GM18867 (cell line): ENCODE data around the gene PIK3C3.
"Not testable (repeated sequence)": the region's sequence is repeated elsewhere in the genome, so short reads cannot be mapped to it uniquely, and the experiment has no call there.

Source experiments
- ATAC-seq: cut with Tn5 transposase; IDR thresholded peaks from one replicate; pipeline ENCODE4 v1.9.1; 2021; ENCODE audit warnings: mild to moderate bottlenecking, moderate library complexity; ENCODE audit not compliant: unreplicated experiment

PIK3C3 gene

GRCh38 chr18:41965634-41966255, 10.7 kb downstream of the PIK3C3 start:
- no peak for ATAC-seq

- no peak for ATAC-seq
Observed at GRCh38 chr18:41966943-41967342, 11.9 kb downstream of the PIK3C3 start.

GRCh38 chr18:41967680-41968079, 12.6 kb downstream of the PIK3C3 start:
- ATAC-seq: no peak

- no peak for ATAC-seq
Observed at GRCh38 chr18:41969881-41970280, 14.8 kb downstream of the PIK3C3 start.

- ATAC-seq: no peak
Observed at GRCh38 chr18:41972067-41972925, 17.3 kb downstream of the PIK3C3 start.

GRCh38 chr18:41973983-41974382, 18.9 kb downstream of the PIK3C3 start:
- ATAC-seq: no peak

GRCh38 chr18:41974796-41975201, 19.8 kb downstream of the PIK3C3 start:
- no peak for ATAC-seq

GRCh38 chr18:41975284-41975683, 20.2 kb downstream of the PIK3C3 start:
- ATAC-seq: no peak

GRCh38 chr18:41977233-41977632, 22.2 kb downstream of the PIK3C3 start:
- ATAC-seq: no peak

GRCh38 chr18:41982942-41983660, 28.1 kb downstream of the PIK3C3 start:
- ATAC-seq: peak; percentile 94

GRCh38 chr18:41985914-41986313, 30.9 kb downstream of the PIK3C3 start:
- ATAC-seq: no peak

- no peak for ATAC-seq
Observed at GRCh38 chr18:41989508-41989907, 34.5 kb downstream of the PIK3C3 start.

- ATAC-seq: peak; percentile 56
Observed at GRCh38 chr18:41992066-41992465, 37.0 kb downstream of the PIK3C3 start.

GRCh38 chr18:41992703-41993102, 37.7 kb downstream of the PIK3C3 start:
- no peak for ATAC-seq

GRCh38 chr18:41993151-41993550, 38.1 kb downstream of the PIK3C3 start:
- ATAC-seq: no peak

GRCh38 chr18:41996020-41996419, 41.0 kb downstream of the PIK3C3 start:
- no peak for ATAC-seq

GRCh38 chr18:41999751-42000150, 44.7 kb downstream of the PIK3C3 start:
- no peak for ATAC-seq

- ATAC-seq: no peak
Observed at GRCh38 chr18:42001801-42002200, 46.8 kb downstream of the PIK3C3 start.

- no peak for ATAC-seq
Observed at GRCh38 chr18:42004653-42005052, 49.6 kb downstream of the PIK3C3 start.

- ATAC-seq: no peak
Observed at GRCh38 chr18:42005782-42006181, 50.7 kb downstream of the PIK3C3 start.

GRCh38 chr18:42009457-42009856, 54.4 kb downstream of the PIK3C3 start:
- not testable (repeated sequence) for ATAC-seq

- peak; percentile 100 for ATAC-seq
Observed at GRCh38 chr18:42011053-42011452, 56.0 kb downstream of the PIK3C3 start.
